IMR-90 (cell line): ENCODE measurements around the gene LRP1B. TPM values are rescaled to one million over a fixed set of nuclear protein-coding genes. Genes with fewer than 3 reads are reported as not detected.

ENCODE experiments used
- ATAC-seq: fragments of 200-7000 bp; cut with Tn5 transposase; 2 replicates; pipeline ENCODE4 v1.9.1; 2020; ENCODE audit warnings: low read depth, mild to moderate bottlenecking, moderate library complexity
- BruUV-seq: library from RNA; stranded (reverse); fragments of 400-500 nt; replicated peaks from 2 replicates; lab custom pipeline; 2021; lab: Mats Ljungman, UMichigan
- CTCF ChIA-PET: fragments of 300-600 bp; formaldehyde crosslinking; extraction: SDS; loops from one replicate; lab custom pipeline; 2021; ENCODE audit warnings: antibody characterized with exemption; lab: Yijun Ruan, JAX
- POLR2A ChIA-PET: fragments of 300-600 bp; sonication (Branson Sonifier 250); formaldehyde crosslinking; loops from one replicate; lab custom pipeline; 2022; ENCODE audit warnings: antibody characterized with exemption; ENCODE audit not compliant: unreplicated experiment; lab: Charles Lee
- DNase-seq: peaks from one replicate; pipeline ENCODE4 v3.0.0; 2013
- H2AFZ ChIP-seq: replicated peaks from 2 replicates; pipeline ENCODE3; 2013; ENCODE audit warnings: low read length, mild to moderate bottlenecking; ENCODE audit not compliant: poor library complexity
- H2AK5ac ChIP-seq: 2 replicates; pipeline ENCODE4 v1.6.1; 2013; ENCODE audit warnings: low read depth, low read length, inconsistent platforms
- H2AK9ac ChIP-seq: replicated peaks from 2 replicates; pipeline ENCODE3; 2013; ENCODE audit warnings: mild to moderate bottlenecking, low read depth, low read length, moderate library complexity; ENCODE audit not compliant: poor library complexity
- H2BK120ac ChIP-seq: 2 replicates; pipeline ENCODE4 v1.6.1; 2013; ENCODE audit warnings: low read depth, low read length, inconsistent platforms
- H2BK15ac ChIP-seq: 3 replicates; pipeline ENCODE4 v1.6.1; 2013; ENCODE audit warnings: low read depth, low read length, inconsistent platforms
- H2BK20ac ChIP-seq: 2 replicates; pipeline ENCODE4 v1.6.1; 2013; ENCODE audit warnings: low read depth, mild to moderate bottlenecking, inconsistent platforms, low read length, moderate library complexity
- H2BK5ac ChIP-seq: 2 replicates; pipeline ENCODE4 v1.6.1; 2013; ENCODE audit warnings: mild to moderate bottlenecking, low read depth, low read length, inconsistent platforms; ENCODE audit not compliant: poor library complexity, severe bottlenecking
- H3K14ac ChIP-seq: replicated peaks from 2 replicates; pipeline ENCODE4 v1.6.1; 2013; ENCODE audit warnings: low read depth, low read length, inconsistent platforms
- H3K18ac ChIP-seq: 2 replicates; pipeline ENCODE4 v1.6.1; 2013; ENCODE audit warnings: low read depth, low read length, control low read depth
- H3K23ac ChIP-seq: 2 replicates; pipeline ENCODE4 v1.6.1; 2013; ENCODE audit warnings: low read depth, low read length, inconsistent platforms
- H3K27ac ChIP-seq: 2 replicates; pipeline ENCODE4 v1.5.1; 2013; ENCODE audit warnings: mild to moderate bottlenecking, control low read depth, low read length; ENCODE audit not compliant: insufficient read depth
- H3K27me3 ChIP-seq: 2 replicates; pipeline ENCODE4 v1.6.1; 2013; ENCODE audit warnings: low read length; ENCODE audit not compliant: control insufficient read depth, insufficient read depth
- H3K36me3 ChIP-seq: 2 replicates; pipeline ENCODE4 v1.6.1; 2013; ENCODE audit warnings: low read length, mixed read lengths; ENCODE audit not compliant: control insufficient read depth, insufficient read depth
- H3K4ac ChIP-seq: 2 replicates; pipeline ENCODE4 v1.6.1; 2013; ENCODE audit warnings: low read depth, low read length, inconsistent platforms
- H3K4me1 ChIP-seq: 2 replicates; pipeline ENCODE4 v1.6.1; 2013; ENCODE audit warnings: low read length, mixed read lengths; ENCODE audit not compliant: control insufficient read depth, insufficient read depth
- H3K4me2 ChIP-seq: 2 replicates; pipeline ENCODE4 v1.6.1; 2013; ENCODE audit warnings: low read depth, mild to moderate bottlenecking, control low read depth, low read length, moderate library complexity
- H3K4me3 ChIP-seq: 2 replicates; pipeline ENCODE4 v1.5.1; 2013; ENCODE audit warnings: low read depth, mild to moderate bottlenecking, control low read depth, low read length, moderate library complexity; ENCODE audit not compliant: insufficient read depth
- H3K56ac ChIP-seq: 2 replicates; pipeline ENCODE4 v1.6.1; 2013; ENCODE audit warnings: low read length, inconsistent platforms; ENCODE audit not compliant: insufficient read depth; ENCODE audit errors: extremely low read depth
- H3K79me1 ChIP-seq, 2 experiments: 2 replicates each; pipeline ENCODE4 v1.6.1; 2013; ENCODE audit warnings: low read length in 2 of 2, inconsistent platforms in 1 of 2, low read depth in 1 of 2
- H3K9ac ChIP-seq: 2 replicates; pipeline ENCODE4 v1.6.1; 2013; ENCODE audit warnings: low read depth, low read length, control low read depth
- H3K9me1 ChIP-seq: 2 replicates; pipeline ENCODE4 v1.6.1; 2013; ENCODE audit warnings: low read length, inconsistent platforms; ENCODE audit not compliant: insufficient read depth
- H3K9me3 ChIP-seq: 2 replicates; pipeline ENCODE4 v1.6.1; 2013; ENCODE audit warnings: low read length; ENCODE audit not compliant: control insufficient read depth, insufficient read depth
- H4K20me1 ChIP-seq: 2 replicates; pipeline ENCODE4 v1.6.1; 2013; ENCODE audit warnings: low read length, inconsistent platforms; ENCODE audit not compliant: insufficient read depth
- H4K5ac ChIP-seq: 2 replicates; pipeline ENCODE4 v1.6.1; 2013; ENCODE audit warnings: mild to moderate bottlenecking, low read depth, low read length, control low read depth
- H4K8ac ChIP-seq, 2 experiments: 2 replicates each; pipeline ENCODE4 v1.6.1; 2013; ENCODE audit warnings: low read depth in 2 of 2, low read length in 2 of 2, control low read depth in 1 of 2, inconsistent platforms in 1 of 2
- H4K91ac ChIP-seq: 2 replicates; pipeline ENCODE4 v1.6.1; 2013; ENCODE audit warnings: low read depth, low read length, inconsistent platforms; ENCODE audit not compliant: insufficient read depth
- FOS ChIP-seq: fragments of 150-350 bp; IDR thresholded peaks from 2 replicates; pipeline ENCODE4 v1.6.1; 2016; ENCODE audit warnings: low read depth, low read length
- SMC3 ChIP-seq: fragments of 150-350 bp; IDR thresholded peaks from 2 replicates; pipeline ENCODE4 v1.6.1; 2016; ENCODE audit warnings: low read depth, mild to moderate bottlenecking, antibody characterized with exemption, low read length, moderate library complexity
- dilution Hi-C: fragments of 300-500 bp; cut with HindIII; formaldehyde crosslinking; loops from one replicate; pipeline ENCODE4 v1.14.3; 2018; ENCODE audit warnings: low sequenced_read_pairs; ENCODE audit not compliant: unreplicated experiment
- in situ Hi-C: fragments of 300-500 bp; cut with MboI; formaldehyde crosslinking; loops from 3 replicates; pipeline ENCODE4 v1.14.3; 2019; ENCODE audit warnings: low sequenced_read_pairs, inconsistent platforms, mixed read lengths
- intact Hi-C: fragments of 100-400 bp; cut with micrococcal nuclease; formaldehyde crosslinking; loops from 2 replicates; pipeline ENCODE4 v1.10.0; 2022
- polyA plus RNA-seq, 3 experiments: library from polyadenylated mRNA; depleted of rRNA; stranded (reverse); fragments of >200 nt; gene quantifications; 2 replicates each; pipeline ENCODE4 v1.2.3, GENCODE V29; 2012; ENCODE audit warnings: low replicate concordance in 1 of 3
- total RNA-seq: library from RNA; depleted of rRNA; stranded (reverse); fragments of >200 nt; gene quantifications from 2 replicates; pipeline ENCODE4 v1.2.3, GENCODE V29; 2012

The LRP1B gene
- total and polyA plus RNA-seq, 2 of the 4 experiments (the other 2 are of a cell fraction), result under 0.01 to 0.02 TPM

- H2AFZ ChIP-seq, result no peak overlapping the region
- H3K9ac ChIP-seq, result no peak overlapping the region
- dilution Hi-C loops (no loop called here), intact Hi-C loops (no loop called here), in situ Hi-C loops (no loop called here)
- H2AK9ac ChIP-seq, result no peak overlapping the region
- H3K9me3 ChIP-seq, result no peaks in the 10 kb centered on the region
- ATAC-seq (no peak), DNase-seq (peak; percentile 8)
- no peak overlapping the region for H3K14ac ChIP-seq
- H3K4me3 ChIP-seq, result no peak overlapping the region
- H3K56ac ChIP-seq, result no peak overlapping the region
- H2AK5ac ChIP-seq, result no peak overlapping the region
- no peaks in the 10 kb centered on the region for H3K27me3 ChIP-seq
- no peaks in the 10 kb centered on the region for H3K36me3 ChIP-seq
- 0 out of 4 replicates have a peak, but pooled peaks cover 0 to 3% of the 10 kb centered on the region in 2 experiments for H3K79me1 ChIP-seq
- H3K4me2 ChIP-seq, result no peak overlapping the region
- no peak overlapping the region for H4K8ac ChIP-seq
- TF ChIP-seq FOS (0 out of 2 replicates have a peak, but pooled peaks have one; percentile 21), SMC3 (no peak)
- CTCF ChIA-PET, result no interaction called here
- H4K5ac ChIP-seq, result no peak overlapping the region
- H2BK5ac ChIP-seq, result no peak overlapping the region
- POLR2A ChIA-PET, result no interaction called here
- H4K20me1 ChIP-seq, result no peaks in the 10 kb centered on the region
- H2BK15ac ChIP-seq, result no peak overlapping the region
- H2BK20ac ChIP-seq, result no peak overlapping the region
- H4K91ac ChIP-seq, result no peak overlapping the region
- peaks cover 2% of the 10 kb centered on the region for H3K4me1 ChIP-seq
- no peak overlapping the region for H3K27ac ChIP-seq
- H3K23ac ChIP-seq, result no peak overlapping the region
- peaks cover 3% of the 10 kb centered on the region for H3K9me1 ChIP-seq
- H3K18ac ChIP-seq, result no peak overlapping the region
- BruUV-seq, result no TSS peak
- no peak overlapping the region for H3K4ac ChIP-seq
- H2BK120ac ChIP-seq, result no peak overlapping the region
Measured at GRCh38 chr2:140988597-140988996, 1142.2 kb downstream of the LRP1B start.
